ENCODE results near the gene SUCLG2.

DNA sequence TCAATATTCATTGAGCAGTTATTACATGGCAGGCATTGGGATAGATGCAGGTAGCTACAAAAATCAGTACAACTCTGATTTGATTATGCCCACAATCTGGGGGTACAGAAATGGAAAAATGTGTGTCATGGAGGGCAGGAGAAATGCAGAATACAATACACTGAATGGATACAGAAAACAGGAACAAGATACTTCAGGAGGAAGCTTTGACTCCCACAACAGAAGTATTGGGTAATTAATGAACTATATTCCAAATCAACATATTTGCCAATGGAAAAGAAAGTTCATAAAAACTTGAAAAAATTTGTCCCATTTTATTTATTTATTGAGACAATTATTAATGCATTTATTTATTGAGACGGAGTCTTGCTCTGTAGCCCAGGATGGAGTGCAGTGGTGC, 207.0 kb downstream of the SUCLG2 start:
- TF ChIP-seq PATZ1 (CRISPR knock-in tag; IDR thresholded peaks at IDR 0.05; ENCODE audit: borderline replicate concordance): no peak
- no peak for TF ChIP-seq ARNTL (CRISPR knock-in tag; IDR thresholded peaks at IDR 0.05; ENCODE audit: borderline replicate concordance, low read depth)
- no peak for TF ChIP-seq ZC3H10 (CRISPR knock-in tag; IDR thresholded peaks at IDR 0.05)
- TF ChIP-seq ZNF70 (CRISPR knock-in tag; IDR thresholded peaks at IDR 0.05): no peak
- no peak for TF ChIP-seq ZFP3 (CRISPR knock-in tag; IDR thresholded peaks at IDR 0.05)
- TF ChIP-seq RARB (CRISPR knock-in tag; IDR thresholded peaks at IDR 0.05): no peak

Measured in SK-N-SH treated with all-trans-retinoic acid at 6 μM for 48 hours (cell line).